Nephron progenitor cell (in vitro differentiated cells): ENCODE data around the gene ZNF664.

Experiments used
- DNase-seq: peaks from one replicate; pipeline ENCODE4 v3.0.0; 2021
- H3K27ac Mint-ChIP-seq: 2 replicates; pipeline ENCODE4 v1.8.0; 2021; ENCODE audit warnings: mild to moderate bottlenecking, moderate library complexity, mixed read lengths
- H3K27me3 Mint-ChIP-seq: 2 replicates; pipeline ENCODE4 v1.8.0; 2021; ENCODE audit warnings: mild to moderate bottlenecking, low read depth, mixed read lengths; ENCODE audit not compliant: poor library complexity
- H3K36me3 Mint-ChIP-seq: 2 replicates; pipeline ENCODE4 v1.8.0; 2021; ENCODE audit warnings: low read depth, mixed read lengths
- H3K4me1 Mint-ChIP-seq: 2 replicates; pipeline ENCODE4 v1.8.0; 2021; ENCODE audit warnings: mixed read lengths
- H3K4me3 Mint-ChIP-seq: 2 replicates; pipeline ENCODE4 v1.8.0; 2021; ENCODE audit warnings: mild to moderate bottlenecking, moderate library complexity, mixed read lengths
- H3K9me3 Mint-ChIP-seq: 2 replicates; pipeline ENCODE4 v1.8.0; 2021; ENCODE audit warnings: mild to moderate bottlenecking, moderate library complexity, mixed read lengths
- TF ChIP-seq, protein P1 (sequence below): fragments of 200-600 bp; sonication (generic); IDR thresholded peaks from 2 replicates; pipeline ENCODE4 v1.5.0; 2021; ENCODE audit warnings: antibody characterized with exemption

Gene ZNF664

DNA sequence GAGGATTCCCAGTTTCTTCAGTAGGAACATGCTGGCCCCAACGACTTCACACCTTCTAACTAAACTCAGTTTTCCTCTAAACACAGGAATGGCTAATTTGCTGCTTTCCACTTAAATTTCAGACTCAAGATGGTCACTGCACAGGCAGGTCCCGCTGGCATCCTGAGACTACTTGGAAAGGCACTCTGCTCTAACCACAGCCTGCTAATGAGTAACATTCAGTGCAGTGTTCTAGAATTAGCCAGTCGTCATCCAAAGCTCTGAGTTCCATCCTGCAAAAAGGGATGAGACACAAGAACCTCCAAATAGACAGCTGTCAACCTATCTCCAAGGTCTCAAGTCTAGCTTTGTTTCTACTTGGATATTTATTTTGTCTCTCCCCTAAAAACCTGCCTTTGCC is 6.4 kb upstream of the ZNF664 start:
- no peak for DNase-seq
- H3K27me3 Mint-ChIP-seq = peaks cover 15% of the 10 kb centered on the region
- no peak overlapping the region for H3K27ac Mint-ChIP-seq
- TF ChIP-seq, protein P1, sequence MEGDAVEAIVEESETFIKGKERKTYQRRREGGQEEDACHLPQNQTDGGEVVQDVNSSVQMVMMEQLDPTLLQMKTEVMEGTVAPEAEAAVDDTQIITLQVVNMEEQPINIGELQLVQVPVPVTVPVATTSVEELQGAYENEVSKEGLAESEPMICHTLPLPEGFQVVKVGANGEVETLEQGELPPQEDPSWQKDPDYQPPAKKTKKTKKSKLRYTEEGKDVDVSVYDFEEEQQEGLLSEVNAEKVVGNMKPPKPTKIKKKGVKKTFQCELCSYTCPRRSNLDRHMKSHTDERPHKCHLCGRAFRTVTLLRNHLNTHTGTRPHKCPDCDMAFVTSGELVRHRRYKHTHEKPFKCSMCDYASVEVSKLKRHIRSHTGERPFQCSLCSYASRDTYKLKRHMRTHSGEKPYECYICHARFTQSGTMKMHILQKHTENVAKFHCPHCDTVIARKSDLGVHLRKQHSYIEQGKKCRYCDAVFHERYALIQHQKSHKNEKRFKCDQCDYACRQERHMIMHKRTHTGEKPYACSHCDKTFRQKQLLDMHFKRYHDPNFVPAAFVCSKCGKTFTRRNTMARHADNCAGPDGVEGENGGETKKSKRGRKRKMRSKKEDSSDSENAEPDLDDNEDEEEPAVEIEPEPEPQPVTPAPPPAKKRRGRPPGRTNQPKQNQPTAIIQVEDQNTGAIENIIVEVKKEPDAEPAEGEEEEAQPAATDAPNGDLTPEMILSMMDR = no peak
- no peaks in the 10 kb centered on the region for H3K9me3 Mint-ChIP-seq
- H3K4me1 Mint-ChIP-seq = peaks cover 65% of the 10 kb centered on the region
- H3K4me3 Mint-ChIP-seq = no peak overlapping the region
- peaks cover 5% of the 10 kb centered on the region for H3K36me3 Mint-ChIP-seq

DNA sequence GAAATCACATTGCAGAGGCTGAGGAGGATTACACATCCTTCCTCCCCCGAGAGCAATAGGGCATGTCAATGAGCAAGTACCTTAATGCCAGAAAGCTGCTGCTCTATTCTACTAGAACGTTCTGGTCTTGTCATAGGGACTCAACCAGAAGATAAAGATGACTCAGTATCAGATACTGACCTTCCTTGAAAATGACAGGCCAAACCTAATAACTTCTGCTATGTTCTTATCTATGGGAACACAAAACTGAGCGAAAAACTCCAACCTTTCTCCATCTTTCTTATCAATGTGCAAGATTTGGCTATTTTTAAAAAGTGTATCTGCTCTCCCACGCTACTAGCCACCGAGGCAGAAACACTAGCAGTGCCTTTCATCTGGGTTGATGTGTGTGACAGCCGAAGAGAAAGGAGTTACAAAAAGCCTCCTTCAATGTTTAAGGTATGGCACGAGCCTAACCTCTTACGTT is 5.9 kb upstream of the ZNF664 start:
- Mint-ChIP-seq H3K4me3 (no peak overlapping the region), H3K36me3 (peaks cover 5% of the 10 kb centered on the region), H3K27ac (no peak overlapping the region), H3K27me3 (peaks cover 15% of the 10 kb centered on the region), H3K9me3 (no peaks in the 10 kb centered on the region), H3K4me1 (peaks cover 64% of the 10 kb centered on the region)
- DNase-seq = no peak
- TF ChIP-seq, protein P1 = no peak

DNA sequence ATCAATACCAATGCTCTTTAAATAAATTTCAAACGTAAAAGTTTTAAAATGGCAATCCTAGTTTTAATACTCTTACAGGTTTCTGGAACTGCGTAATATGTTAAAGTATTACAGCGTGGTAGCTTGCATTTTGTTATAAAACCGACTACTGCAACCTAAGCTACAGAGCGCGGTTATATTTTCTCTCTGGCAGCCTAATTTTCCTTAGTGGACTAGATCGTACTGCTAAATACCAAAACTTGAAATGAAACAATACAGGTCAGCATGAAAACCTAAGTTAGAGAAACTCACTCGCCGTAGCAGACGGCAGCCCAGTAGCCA is 1.6 kb upstream of the ZNF664 start:
- H3K9me3 Mint-ChIP-seq = no peaks in the 10 kb centered on the region
- H3K36me3 Mint-ChIP-seq = peaks cover 22% of the 10 kb centered on the region
- peaks cover 12% of the 10 kb centered on the region for H3K27me3 Mint-ChIP-seq
- peak overlapping the region; percentile 95 for H3K4me3 Mint-ChIP-seq
- H3K27ac Mint-ChIP-seq = peak overlapping the region; percentile 82
- TF ChIP-seq, protein P1 = no peak
- DNase-seq = no peak
- peaks cover 74% of the 10 kb centered on the region for H3K4me1 Mint-ChIP-seq

DNA sequence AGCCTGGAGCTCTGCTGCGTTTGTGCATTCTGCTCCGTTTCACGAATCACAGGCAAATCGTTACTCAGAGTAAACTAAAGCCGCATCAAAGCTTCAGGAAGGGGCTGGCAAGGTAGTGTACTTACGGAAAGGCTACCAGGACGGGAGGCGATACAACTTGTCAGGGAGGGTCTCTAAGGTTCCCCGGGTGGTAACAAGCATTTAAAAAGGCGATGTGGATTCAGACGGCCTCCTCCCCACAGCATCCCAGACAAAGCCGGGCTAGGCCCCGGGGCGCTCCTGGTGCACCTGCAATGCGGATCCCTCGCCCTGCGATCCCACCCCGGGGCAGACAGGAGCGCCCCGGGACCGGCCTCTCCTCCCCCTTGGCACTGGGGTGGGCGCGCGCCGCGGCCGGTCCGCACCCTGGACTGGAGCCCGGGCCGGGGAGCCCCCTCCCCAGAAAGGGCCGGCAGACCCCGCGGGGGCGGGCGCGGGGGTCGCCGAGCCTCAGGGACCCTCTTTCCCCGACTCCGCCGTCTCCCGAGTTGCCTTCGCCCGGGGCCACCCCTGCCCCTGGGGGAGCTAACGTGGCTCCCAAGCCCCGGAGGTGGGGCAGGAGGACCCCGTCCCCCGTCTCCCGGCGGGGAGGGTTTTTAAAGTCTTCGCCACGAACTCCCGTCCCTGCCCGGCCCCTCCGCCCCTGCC is 1.1 kb upstream of the ZNF664 start:
- TF ChIP-seq, protein P1 = no peak
- peaks cover 72% of the 10 kb centered on the region for H3K4me1 Mint-ChIP-seq
- H3K4me3 Mint-ChIP-seq = peak overlapping the region; percentile 95
- peaks cover 27% of the 10 kb centered on the region for H3K36me3 Mint-ChIP-seq
- peak overlapping the region; percentile 82 for H3K27ac Mint-ChIP-seq
- H3K9me3 Mint-ChIP-seq = no peaks in the 10 kb centered on the region
- H3K27me3 Mint-ChIP-seq = peaks cover 12% of the 10 kb centered on the region
- DNase-seq = peak; percentile 52

DNA sequence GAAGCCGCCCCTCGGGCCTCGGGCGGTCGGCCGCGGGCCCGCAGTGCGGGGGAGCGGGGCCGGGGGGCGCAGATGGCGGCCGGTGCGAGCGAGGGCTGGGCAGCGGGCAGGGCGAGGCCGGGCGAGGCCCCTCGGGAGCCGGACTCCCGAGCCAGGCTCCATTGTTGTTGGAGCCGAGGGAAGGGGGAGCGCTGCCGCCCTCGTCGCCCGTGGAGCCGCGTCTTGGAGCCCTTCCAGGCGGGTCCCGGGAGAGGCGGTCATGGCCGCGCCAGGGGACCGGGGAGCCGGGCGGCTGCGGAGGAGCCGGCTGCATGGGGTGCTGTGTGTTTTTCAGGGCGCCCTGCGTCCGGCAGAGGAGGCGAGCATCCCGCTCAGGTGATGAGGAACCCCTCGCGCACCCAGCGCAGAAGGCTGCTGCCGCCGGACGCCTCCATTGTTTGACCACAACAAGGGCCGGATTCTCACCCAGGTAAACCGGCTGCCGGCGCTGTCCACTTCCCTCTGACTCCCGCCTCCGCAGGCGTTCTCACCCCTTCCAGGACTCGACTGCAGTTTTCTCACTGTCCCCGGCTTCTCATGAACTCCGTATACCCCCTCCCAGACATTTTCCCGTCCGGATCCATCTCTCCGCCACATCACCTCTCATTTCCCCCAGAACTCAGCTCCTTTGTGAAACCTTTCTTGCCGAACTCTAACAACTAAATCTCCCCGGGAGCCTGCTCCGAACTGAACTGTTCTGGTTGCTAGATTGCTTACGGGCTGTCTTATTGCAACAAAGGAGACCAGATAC is 732 bp downstream of the ZNF664 start:
- TF ChIP-seq, protein P1 = no peak
- peak; percentile 58 for DNase-seq
- H3K9me3 Mint-ChIP-seq = no peaks in the 10 kb centered on the region
- H3K27me3 Mint-ChIP-seq = peaks cover 12% of the 10 kb centered on the region
- H3K36me3 Mint-ChIP-seq = peaks cover 39% of the 10 kb centered on the region
- peak overlapping the region; percentile 99 for H3K4me3 Mint-ChIP-seq
- peaks cover 63% of the 10 kb centered on the region for H3K4me1 Mint-ChIP-seq
- peak overlapping the region; percentile 96 for H3K27ac Mint-ChIP-seq
